ENCODE results near the gene TTC21B.
A peak's percentile ranks its signal among the peaks of the same experiment; 100 is the strongest.

Gene TTC21B

DNA sequence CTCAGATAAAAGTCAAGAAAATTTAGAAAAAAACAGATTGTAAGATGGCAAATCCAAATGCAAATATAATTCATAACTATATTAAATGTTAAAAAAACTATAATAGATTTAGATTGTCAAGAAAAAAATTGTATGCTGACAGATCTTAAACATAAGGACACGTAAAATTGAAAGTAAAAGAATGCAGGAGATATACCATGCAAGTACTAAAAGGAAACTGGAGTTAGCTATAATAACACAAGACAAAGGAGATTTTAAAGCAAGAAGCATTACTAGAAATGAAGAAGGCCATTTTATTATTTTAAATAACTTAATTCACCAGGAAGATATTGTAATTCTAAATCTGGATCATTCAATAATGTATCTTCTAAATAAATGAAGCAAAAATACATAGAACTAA is 48.3 kb downstream of the TTC21B start:
- TF ChIP-seq TAF1 (IDR thresholded peaks at IDR 0.05; ENCODE audit: low read depth, low read length) (no peak), POU2F2 (IDR thresholded peaks at IDR 0.05; ENCODE audit: low read depth, low read length) (no peak), PAX5 (IDR thresholded peaks at IDR 0.05; ENCODE audit: insufficient read depth, low read length, severe bottlenecking) (no peak), POLR2A (IDR thresholded peaks at IDR 0.05; ENCODE audit: low read depth, low read length) (no peak), SPI1 (IDR thresholded peaks at IDR 0.05; ENCODE audit: low read depth, low read length) (no peak), POLR2AphosphoS5 (IDR thresholded peaks at IDR 0.05; ENCODE audit: low read depth, low read length) (no peak)
- no peak for FAIRE-seq
- no peak for DNase-seq (ENCODE audit: insufficient read length, low spot score)

DNA sequence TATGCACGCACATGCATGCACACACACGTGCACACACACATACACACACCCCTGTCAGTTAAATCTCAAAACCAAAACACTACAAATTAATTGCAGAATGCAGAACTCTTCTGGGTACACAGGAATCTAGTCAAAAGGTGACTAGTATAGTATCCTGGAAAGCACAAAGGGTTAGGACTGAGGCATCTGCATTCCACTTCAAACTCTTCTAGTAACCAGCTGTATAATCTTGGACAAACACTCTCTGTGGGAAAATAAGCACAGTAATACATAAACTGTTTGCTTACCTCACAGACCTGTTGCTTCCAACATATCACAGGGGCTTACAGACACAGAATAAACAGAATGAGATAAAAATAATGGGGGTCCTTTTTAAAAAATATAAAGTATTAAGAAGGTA is 49.1 kb downstream of the TTC21B start:
- TF ChIP-seq PAX5 (IDR thresholded peaks at IDR 0.05; ENCODE audit: insufficient read depth, low read length, severe bottlenecking) (no peak), POLR2AphosphoS5 (IDR thresholded peaks at IDR 0.05; ENCODE audit: low read depth, low read length) (no peak), POLR2A (IDR thresholded peaks at IDR 0.05; ENCODE audit: low read depth, low read length) (no peak), POU2F2 (IDR thresholded peaks at IDR 0.05; ENCODE audit: low read depth, low read length) (no peak), SPI1 (IDR thresholded peaks at IDR 0.05; ENCODE audit: low read depth, low read length) (no peak), TAF1 (IDR thresholded peaks at IDR 0.05; ENCODE audit: low read depth, low read length) (no peak)
- no peak for FAIRE-seq
- no peak for DNase-seq (ENCODE audit: insufficient read length, low spot score)

DNA sequence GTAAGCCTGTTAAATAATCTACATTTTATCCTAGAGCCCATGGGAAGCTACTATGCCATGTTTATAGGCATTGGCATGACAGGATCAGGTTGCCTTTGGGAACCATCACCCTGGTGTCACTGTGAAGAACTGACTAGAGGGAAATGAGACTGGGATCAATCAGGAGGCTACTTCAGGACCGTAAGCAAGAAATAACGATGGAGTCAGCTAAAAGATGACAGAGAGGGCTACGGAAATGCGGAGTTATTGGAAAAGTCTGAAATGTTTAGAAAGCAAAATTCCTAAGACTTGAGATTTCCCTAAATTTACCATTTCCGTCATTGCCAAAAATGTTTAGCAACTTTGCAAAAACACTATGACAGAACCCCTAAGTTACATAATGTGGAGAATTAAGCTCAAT is 50.2 kb downstream of the TTC21B start:
- FAIRE-seq, result no peak
- TF ChIP-seq SPI1 (IDR thresholded peaks at IDR 0.05; ENCODE audit: low read depth, low read length), result no peak
- TF ChIP-seq POU2F2 (IDR thresholded peaks at IDR 0.05; ENCODE audit: low read depth, low read length), result no peak
- no peak for TF ChIP-seq POLR2A (IDR thresholded peaks at IDR 0.05; ENCODE audit: low read depth, low read length)
- no peak for TF ChIP-seq PAX5 (IDR thresholded peaks at IDR 0.05; ENCODE audit: insufficient read depth, low read length, severe bottlenecking)
- TF ChIP-seq TAF1 (IDR thresholded peaks at IDR 0.05; ENCODE audit: low read depth, low read length), result no peak
- TF ChIP-seq POLR2AphosphoS5 (IDR thresholded peaks at IDR 0.05; ENCODE audit: low read depth, low read length), result no peak
- DNase-seq (ENCODE audit: insufficient read length, low spot score), result no peak

DNA sequence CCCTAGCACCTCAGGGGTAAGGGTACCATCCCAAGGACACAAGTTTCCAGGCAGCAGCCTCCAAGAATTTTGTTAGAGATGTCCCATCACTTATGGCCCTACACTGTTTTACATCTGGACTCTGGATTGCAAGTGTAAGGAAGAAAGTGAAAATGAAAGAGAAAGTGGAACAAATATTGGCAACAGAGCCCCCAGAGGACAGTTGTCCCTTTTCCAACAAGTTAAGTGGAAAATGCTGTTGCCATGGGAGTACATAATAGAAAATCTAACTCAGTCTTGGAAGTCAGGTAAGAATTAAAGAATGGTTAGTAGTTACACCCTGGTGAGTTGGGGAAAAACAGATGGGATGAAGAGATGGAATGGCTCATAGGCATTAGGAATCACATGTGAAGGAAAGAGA is 50.6 kb downstream of the TTC21B start:
- no peak for TF ChIP-seq POLR2A (IDR thresholded peaks at IDR 0.05; ENCODE audit: low read depth, low read length)
- TF ChIP-seq PAX5 (IDR thresholded peaks at IDR 0.05; ENCODE audit: insufficient read depth, low read length, severe bottlenecking), result no peak
- no peak for TF ChIP-seq SPI1 (IDR thresholded peaks at IDR 0.05; ENCODE audit: low read depth, low read length)
- TF ChIP-seq TAF1 (IDR thresholded peaks at IDR 0.05; ENCODE audit: low read depth, low read length), result no peak
- TF ChIP-seq POU2F2 (IDR thresholded peaks at IDR 0.05; ENCODE audit: low read depth, low read length), result no peak
- no peak for TF ChIP-seq POLR2AphosphoS5 (IDR thresholded peaks at IDR 0.05; ENCODE audit: low read depth, low read length)
- DNase-seq (ENCODE audit: insufficient read length, low spot score) (no peak), FAIRE-seq (no peak)

DNA sequence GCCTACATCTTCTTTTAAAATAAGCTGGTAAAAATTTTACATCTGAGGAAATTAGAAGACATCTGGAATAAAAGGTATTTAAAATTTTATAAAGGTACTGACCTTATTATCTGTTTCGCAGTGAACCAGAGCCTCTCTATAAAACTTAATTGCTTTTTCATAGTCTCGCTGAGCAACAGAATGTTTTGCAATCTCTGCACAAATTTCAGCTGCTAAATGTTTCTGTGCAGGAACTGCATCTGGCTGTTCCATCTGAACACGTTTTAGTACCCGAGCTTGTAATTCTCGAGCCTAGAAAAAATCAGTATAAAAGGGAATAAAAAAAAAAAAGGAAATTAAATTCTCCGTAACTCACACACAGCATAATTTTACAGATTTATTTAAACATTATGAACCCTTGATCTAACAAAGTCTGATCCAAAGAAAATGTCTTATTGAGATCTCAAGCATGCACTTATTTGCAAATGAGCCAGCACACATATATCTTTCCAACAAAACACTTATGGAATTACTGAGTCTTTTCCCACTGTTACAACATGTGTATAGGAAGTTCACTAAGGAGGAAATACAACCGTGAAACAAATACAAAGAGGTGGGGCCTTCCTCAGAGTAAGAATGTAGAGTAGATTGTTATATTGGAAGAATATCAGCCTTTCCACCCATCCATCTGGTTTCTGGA is 51.8 kb downstream of the TTC21B start:
- TF ChIP-seq POU2F2 (IDR thresholded peaks at IDR 0.05; ENCODE audit: low read depth, low read length) (no peak), SPI1 (IDR thresholded peaks at IDR 0.05; ENCODE audit: low read depth, low read length) (no peak), PAX5 (IDR thresholded peaks at IDR 0.05; ENCODE audit: insufficient read depth, low read length, severe bottlenecking) (no peak), POLR2AphosphoS5 (IDR thresholded peaks at IDR 0.05; ENCODE audit: low read depth, low read length) (no peak), TAF1 (IDR thresholded peaks at IDR 0.05; ENCODE audit: low read depth, low read length) (no peak), POLR2A (IDR thresholded peaks at IDR 0.05; ENCODE audit: low read depth, low read length) (no peak)
- no peak for FAIRE-seq
- no peak for DNase-seq (ENCODE audit: insufficient read length, low spot score)

DNA sequence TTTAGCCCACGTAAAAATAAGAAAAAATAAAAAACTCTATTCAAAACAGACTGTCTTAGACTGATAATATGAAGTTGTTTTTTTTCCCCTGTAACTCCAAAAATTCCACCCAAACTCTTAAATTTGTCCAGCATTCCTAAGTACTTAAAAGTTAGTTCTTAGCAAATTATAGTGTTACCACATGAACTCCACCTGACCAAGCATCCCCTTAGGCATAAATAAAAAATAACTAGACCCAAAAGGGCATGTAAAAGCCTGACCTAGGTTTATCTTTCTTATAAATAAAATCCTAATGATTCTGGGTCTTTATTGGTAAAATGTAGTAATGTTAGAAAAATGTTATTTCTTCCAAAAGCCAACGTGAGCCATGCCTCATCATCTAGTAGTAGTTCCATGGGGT is 54.3 kb downstream of the TTC21B start:
- FAIRE-seq (no peak), DNase-seq (ENCODE audit: insufficient read length, low spot score) (no peak)
- TF ChIP-seq POLR2A (IDR thresholded peaks at IDR 0.05; ENCODE audit: low read depth, low read length), result no peak

DNA sequence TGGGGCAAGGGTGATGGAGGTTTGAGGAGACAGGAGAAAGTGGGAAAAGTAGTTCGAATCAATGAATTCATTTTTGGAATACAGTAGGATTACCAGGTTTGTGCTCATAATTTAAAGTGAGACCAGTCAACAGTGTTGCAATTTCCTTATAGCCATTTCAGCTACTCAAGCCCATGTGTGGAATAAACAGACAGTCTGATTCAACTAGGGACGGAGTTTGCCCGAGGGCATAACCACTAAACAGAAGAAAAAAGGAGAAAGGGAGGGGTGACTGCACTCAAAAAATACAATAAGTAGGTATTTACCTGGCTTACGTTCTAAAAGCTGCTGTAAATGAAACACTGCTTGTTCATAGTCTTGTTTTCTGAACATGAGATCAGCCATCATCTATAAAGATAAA is 55.2 kb downstream of the TTC21B start:
- no peak for TF ChIP-seq TAF1 (IDR thresholded peaks at IDR 0.05; ENCODE audit: low read depth, low read length)
- no peak for TF ChIP-seq POLR2A (IDR thresholded peaks at IDR 0.05; ENCODE audit: low read depth, low read length)
- no peak for TF ChIP-seq PAX5 (IDR thresholded peaks at IDR 0.05; ENCODE audit: insufficient read depth, low read length, severe bottlenecking)
- no peak for TF ChIP-seq POLR2AphosphoS5 (IDR thresholded peaks at IDR 0.05; ENCODE audit: low read depth, low read length)
- TF ChIP-seq SPI1 (IDR thresholded peaks at IDR 0.05; ENCODE audit: low read depth, low read length), result no peak
- TF ChIP-seq POU2F2 (IDR thresholded peaks at IDR 0.05; ENCODE audit: low read depth, low read length), result no peak
- DNase-seq (ENCODE audit: insufficient read length, low spot score) (no peak), FAIRE-seq (no peak)

DNA sequence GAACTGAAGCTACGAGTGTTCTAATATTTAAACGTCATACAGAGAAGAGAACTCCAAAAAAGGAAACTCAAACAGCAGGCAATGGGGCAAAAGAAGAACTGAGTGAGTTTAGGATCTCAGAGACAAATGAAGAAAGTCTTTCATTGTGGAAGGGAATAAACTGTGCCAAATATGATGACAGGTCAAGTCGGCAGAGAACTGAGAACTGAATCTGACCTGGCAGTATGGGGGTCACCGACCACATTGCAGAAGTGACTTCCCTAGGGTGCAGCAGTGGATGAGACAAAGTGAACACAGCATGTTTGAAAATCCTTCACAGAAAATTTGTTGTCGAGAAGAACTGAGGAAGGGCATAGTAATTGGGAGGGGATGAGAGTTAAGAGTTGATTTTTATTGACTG is 55.9 kb downstream of the TTC21B start:
- DNase-seq (ENCODE audit: insufficient read length, low spot score) (no peak), FAIRE-seq (peak; percentile 88)
- TF ChIP-seq SPI1 (IDR thresholded peaks at IDR 0.05; ENCODE audit: low read depth, low read length) (peak; percentile 83), POLR2AphosphoS5 (IDR thresholded peaks at IDR 0.05; ENCODE audit: low read depth, low read length) (no peak)

DNA sequence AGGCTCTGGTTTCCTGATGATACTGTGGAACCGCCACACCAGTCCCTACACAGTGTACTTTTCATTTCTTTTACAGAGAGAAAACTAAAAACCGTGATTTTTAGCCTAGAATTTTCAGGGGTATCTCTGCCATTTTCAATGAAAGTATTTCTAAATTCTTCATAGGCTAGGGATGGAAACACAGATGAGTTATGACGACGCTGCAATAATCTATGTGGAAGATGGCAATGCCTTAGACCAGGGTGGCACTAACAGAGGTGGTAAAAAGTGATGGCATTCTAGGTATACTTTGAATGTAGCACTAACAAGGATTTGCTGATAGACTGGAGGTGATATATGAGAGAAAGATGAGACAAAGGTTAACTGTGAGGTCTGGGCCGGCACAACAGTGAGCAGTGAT is 56.5 kb downstream of the TTC21B start:
- TF ChIP-seq POLR2AphosphoS5 (IDR thresholded peaks at IDR 0.05; ENCODE audit: low read depth, low read length) (no peak), POLR2A (IDR thresholded peaks at IDR 0.05; ENCODE audit: low read depth, low read length) (no peak), POU2F2 (IDR thresholded peaks at IDR 0.05; ENCODE audit: low read depth, low read length) (no peak), TAF1 (IDR thresholded peaks at IDR 0.05; ENCODE audit: low read depth, low read length) (no peak), SPI1 (IDR thresholded peaks at IDR 0.05; ENCODE audit: low read depth, low read length) (no peak), PAX5 (IDR thresholded peaks at IDR 0.05; ENCODE audit: insufficient read depth, low read length, severe bottlenecking) (no peak)
- DNase-seq (ENCODE audit: insufficient read length, low spot score) (no peak), FAIRE-seq (no peak)

DNA sequence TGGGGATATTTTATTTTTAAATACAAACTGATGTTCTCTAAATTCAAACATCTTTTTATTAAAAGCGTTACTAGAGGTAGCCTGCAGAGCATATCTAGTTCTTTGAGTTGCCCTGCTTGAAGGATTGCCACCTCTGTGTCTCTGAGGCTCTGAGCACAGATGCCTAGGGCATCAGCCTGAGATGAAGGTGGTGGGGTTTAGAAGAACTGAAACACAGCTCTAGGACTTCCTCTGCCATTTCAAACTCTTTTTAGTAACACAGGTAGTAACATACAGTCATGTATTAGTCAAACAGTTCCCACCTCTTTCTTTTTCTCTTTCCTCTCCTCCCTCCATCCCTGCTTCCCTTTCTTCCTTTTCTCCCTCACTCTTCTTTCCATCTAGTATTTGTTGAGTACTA is 57.6 kb downstream of the TTC21B start:
- FAIRE-seq, result peak; percentile 87
- no peak for DNase-seq (ENCODE audit: insufficient read length, low spot score)
- TF ChIP-seq SPI1 (IDR thresholded peaks at IDR 0.05; ENCODE audit: low read depth, low read length), result peak; percentile 86
- no peak for TF ChIP-seq POU2F2 (IDR thresholded peaks at IDR 0.05; ENCODE audit: low read depth, low read length)
- TF ChIP-seq PAX5 (IDR thresholded peaks at IDR 0.05; ENCODE audit: insufficient read depth, low read length, severe bottlenecking), result no peak
- no peak for TF ChIP-seq TAF1 (IDR thresholded peaks at IDR 0.05; ENCODE audit: low read depth, low read length)

Measured in GM12891 (cell line).